Subcutaneous adipose tissue (tissue), 4 donors: ENCODE results near the gene G6PC3. TPM values are rescaled to one million over a fixed set of nuclear protein-coding genes. Genes with fewer than 3 reads are reported as not detected.

Experiments used
- CTCF ChIP-seq: fragments of 450-650 bp; IDR thresholded peaks from one replicate; pipeline ENCODE4 v1.5.1; 2016; ENCODE audit warnings: low read depth, mild to moderate bottlenecking, control low read depth, antibody characterized with exemption, moderate library complexity
- total RNA-seq, 4 donors: library from RNA; depleted of rRNA; stranded (reverse); fragments of >200 nt; gene quantifications; one replicate each; pipeline ENCODE4 v1.1.0, GENCODE V29; 2016

The G6PC3 gene
- total RNA-seq, 4 donors from 2014 or later = 30.6 to 39.9 (median 35.7) TPM

GRCh38 chr17:44033861-44034408 is 36.6 kb upstream of the G6PC3 start:
- no peak for TF ChIP-seq CTCF

DNA sequence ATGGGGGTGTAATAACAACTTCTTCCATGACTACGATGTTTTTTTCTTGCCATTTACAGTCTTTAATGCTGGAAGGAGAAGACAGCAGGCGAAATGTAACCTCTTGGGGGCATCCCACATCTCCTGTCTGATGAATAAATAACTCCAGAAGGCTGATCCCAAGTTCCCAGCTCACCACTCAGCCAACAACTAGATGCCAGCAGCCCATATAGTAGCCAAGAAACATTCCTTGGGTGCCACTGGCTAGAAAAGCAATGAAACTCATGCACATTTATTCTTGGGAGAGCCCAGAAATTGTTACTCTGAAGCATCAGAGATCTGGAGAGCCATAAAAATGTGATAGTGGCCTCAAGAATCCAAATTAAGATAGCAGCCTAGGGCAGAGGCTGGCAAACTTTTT is 33.1 kb upstream of the G6PC3 start:
- TF ChIP-seq CTCF = no peak

- TF ChIP-seq CTCF = no peak
Observed at GRCh38 chr17:44038604-44039011, 31.9 kb upstream of the G6PC3 start.

GRCh38 chr17:44039829-44040635 is 30.5 kb upstream of the G6PC3 start:
- TF ChIP-seq CTCF = no peak

- TF ChIP-seq CTCF = no peak
Observed at GRCh38 chr17:44043272-44043696, 27.3 kb upstream of the G6PC3 start.

- TF ChIP-seq CTCF = no peak
Observed at GRCh38 chr17:44044071-44044470, 26.5 kb upstream of the G6PC3 start.

DNA sequence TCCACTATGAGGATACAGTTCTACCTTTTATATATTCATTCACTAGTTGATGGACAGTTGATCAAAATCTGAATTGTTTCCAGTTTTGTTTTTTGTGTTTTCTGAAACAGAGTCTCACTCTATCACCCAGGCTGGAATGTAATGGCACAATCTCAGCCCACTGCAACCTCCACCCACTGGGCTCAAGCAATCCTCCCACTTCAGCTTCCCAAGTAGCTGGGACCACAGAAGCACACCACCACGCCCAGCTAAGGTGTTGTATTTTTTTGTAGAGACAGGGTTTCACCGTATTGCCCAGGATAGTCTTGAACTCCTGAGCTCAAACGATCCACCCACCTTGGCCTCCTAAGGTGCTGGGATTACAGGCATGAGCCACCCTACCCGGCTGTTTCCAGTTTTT is 25.0 kb upstream of the G6PC3 start:
- TF ChIP-seq CTCF = no peak
